Stomach (tissue), 4 donors: ENCODE measurements around the gene STK39.

Experiments used
- EP300 ChIP-seq: sonication (generic); formaldehyde crosslinking; IDR thresholded peaks from one replicate; pipeline ENCODE4 v1.6.1; 2017; ENCODE audit warnings: antibody characterized with exemption
- POLR2A ChIP-seq, 4 donors: fragments of 450-650 bp; IDR thresholded peaks; one replicate each; pipeline ENCODE4 v1.6.1; 2016; ENCODE audit warnings: antibody characterized with exemption in 4 of 4, control low read depth in 2 of 4, mild to moderate bottlenecking in 1 of 4, moderate library complexity in 1 of 4
- POLR2AphosphoS5 ChIP-seq, 3 donors: sonication (generic); formaldehyde crosslinking; IDR thresholded peaks; one replicate each; pipeline ENCODE4 v1.6.1; 2016; ENCODE audit warnings: antibody characterized with exemption in 3 of 3
- TF ChIP-seq, protein P1 (sequence below), 7 experiments: fragments of 450-650 bp in 4 of 7; fragments of 200-600 bp in 3 of 7; sonication (generic) in 3 of 7; IDR thresholded peaks; one replicate each; pipeline ENCODE4 v1.5.1; 2016 to 2019; ENCODE audit warnings: antibody characterized with exemption in 7 of 7, control low read depth in 2 of 7, mild to moderate bottlenecking in 1 of 7

GRCh38 chr2:167929484-167929883, 317.9 kb downstream of the STK39 start:
- TF ChIP-seq, protein P1, sequence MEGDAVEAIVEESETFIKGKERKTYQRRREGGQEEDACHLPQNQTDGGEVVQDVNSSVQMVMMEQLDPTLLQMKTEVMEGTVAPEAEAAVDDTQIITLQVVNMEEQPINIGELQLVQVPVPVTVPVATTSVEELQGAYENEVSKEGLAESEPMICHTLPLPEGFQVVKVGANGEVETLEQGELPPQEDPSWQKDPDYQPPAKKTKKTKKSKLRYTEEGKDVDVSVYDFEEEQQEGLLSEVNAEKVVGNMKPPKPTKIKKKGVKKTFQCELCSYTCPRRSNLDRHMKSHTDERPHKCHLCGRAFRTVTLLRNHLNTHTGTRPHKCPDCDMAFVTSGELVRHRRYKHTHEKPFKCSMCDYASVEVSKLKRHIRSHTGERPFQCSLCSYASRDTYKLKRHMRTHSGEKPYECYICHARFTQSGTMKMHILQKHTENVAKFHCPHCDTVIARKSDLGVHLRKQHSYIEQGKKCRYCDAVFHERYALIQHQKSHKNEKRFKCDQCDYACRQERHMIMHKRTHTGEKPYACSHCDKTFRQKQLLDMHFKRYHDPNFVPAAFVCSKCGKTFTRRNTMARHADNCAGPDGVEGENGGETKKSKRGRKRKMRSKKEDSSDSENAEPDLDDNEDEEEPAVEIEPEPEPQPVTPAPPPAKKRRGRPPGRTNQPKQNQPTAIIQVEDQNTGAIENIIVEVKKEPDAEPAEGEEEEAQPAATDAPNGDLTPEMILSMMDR (IDR thresholded peaks at IDR 0.05) = no peak
- TF ChIP-seq POLR2AphosphoS5 (IDR thresholded peaks at IDR 0.05) (no peak), POLR2A (IDR thresholded peaks at IDR 0.05) (no peak), EP300 (no peak)
